HG03025 (cell line): ENCODE results near the gene LIPJ.

Experiments used
- ATAC-seq: cut with Tn5 transposase; IDR thresholded peaks from one replicate; pipeline ENCODE4 v1.9.1; 2021; ENCODE audit warnings: mild to moderate bottlenecking, moderate library complexity; ENCODE audit not compliant: unreplicated experiment, low FRiP score

LIPJ gene

GRCh38 chr10:88592906-88593305, 6.3 kb downstream of the LIPJ start:
- no peak for ATAC-seq

GRCh38 chr10:88594482-88594881, 7.9 kb downstream of the LIPJ start:
- ATAC-seq: no peak

GRCh38 chr10:88598055-88598454, 11.5 kb downstream of the LIPJ start:
- ATAC-seq: no peak

GRCh38 chr10:88608052-88608732, 21.6 kb downstream of the LIPJ start:
- ATAC-seq: peak; percentile 55

GRCh38 chr10:88608780-88609179, 22.2 kb downstream of the LIPJ start:
- ATAC-seq: no peak

- no peak for ATAC-seq
These were observed 29.9 kb downstream of the LIPJ start for GRCh38 chr10:88616250-88616977.

GRCh38 chr10:88617772-88618300, 31.3 kb downstream of the LIPJ start:
- no peak for ATAC-seq

GRCh38 chr10:88618496-88618895, 31.9 kb downstream of the LIPJ start:
- no peak for ATAC-seq

GRCh38 chr10:88620441-88620840, 33.9 kb downstream of the LIPJ start:
- no peak for ATAC-seq

- no peak for ATAC-seq
These were observed 37.3 kb downstream of the LIPJ start for GRCh38 chr10:88623835-88624234.

- ATAC-seq: no peak
These were observed 38.3 kb downstream of the LIPJ start for GRCh38 chr10:88624840-88625239.

GRCh38 chr10:88640186-88640585, 53.6 kb downstream of the LIPJ start:
- no peak for ATAC-seq

- no peak for ATAC-seq
These were observed 55.6 kb downstream of the LIPJ start for GRCh38 chr10:88642209-88642608.

GRCh38 chr10:88642963-88643362, 56.4 kb downstream of the LIPJ start:
- no peak for ATAC-seq

GRCh38 chr10:88647061-88647615, 60.6 kb downstream of the LIPJ start:
- no peak for ATAC-seq

- ATAC-seq: no peak
These were observed 64.6 kb downstream of the LIPJ start for GRCh38 chr10:88651101-88651551.

- no peak for ATAC-seq
These were observed 66.1 kb downstream of the LIPJ start for GRCh38 chr10:88652616-88653015.
